OCI-LY7 (cell line): Measurements from ENCODE around the gene SRD5A3.

Source experiments
- CTCF ChIP-seq: fragments of 200-600 bp; sonication (generic); conservative IDR thresholded peaks from 2 replicates; pipeline ENCODE4 v1.5.1; 2014; ENCODE audit warnings: mild to moderate bottlenecking, antibody characterized with exemption, low read length, moderate library complexity, mixed read lengths
- EZH2phosphoT487 ChIP-seq: fragments of 200-600 bp; sonication (generic); IDR thresholded peaks from 2 replicates; pipeline ENCODE4 v1.6.1; 2018; ENCODE audit warnings: low read depth, borderline replicate concordance, mild to moderate bottlenecking, mixed run types, antibody characterized with exemption, low read length, moderate library complexity, mixed read lengths

GRCh38 chr4:55366621-55367020 lies 20.6 kb downstream of the SRD5A3 start:
- TF ChIP-seq CTCF (no peak), EZH2phosphoT487 (no peak)
